ENCODE data around the gene CEACAM7. TPM values are rescaled to one million over a fixed set of nuclear protein-coding genes. Genes with fewer than 3 reads are reported as not detected.

The CEACAM7 gene
- total and polyA plus RNA-seq, 10 of the 15 experiments (the other 5 are each of a cell fraction or from before 2014, with no cell fraction given): not detected

GRCh38 chr19:41700381-41701195 lies 12.5 kb upstream of the CEACAM7 start:
- Histone ChIP-seq H3K4me1 (ENCODE audit: control insufficient read depth, insufficient read depth, low read length) (no peaks in the 10 kb centered on the region), H3K27me3 (replicated peaks in 1 of 2; ENCODE audit: control insufficient read depth in 2 of 2, insufficient read depth in 2 of 2, low read length in 1 of 2) (peaks cover 2% of the 10 kb centered on the region in 2 experiments; a peak in 3 of 4 replicates), H3K36me3 (ENCODE audit: control insufficient read depth in 2 of 2, insufficient read depth in 2 of 2, low read length in 1 of 2) (no peaks in the 10 kb centered on the region), H4K20me1 (ENCODE audit: control insufficient read depth, insufficient read depth) (no peaks in the 10 kb centered on the region), H3K27ac (ENCODE audit: control insufficient read depth, insufficient read depth) (no peak overlapping the region), H3K79me2 (ENCODE audit: control insufficient read depth, insufficient read depth, low read length) (no peaks in the 10 kb centered on the region), H3K4me2 (ENCODE audit: control insufficient read depth, insufficient read depth) (no peak overlapping the region), H3K4me3 (no peak overlapping the region), H2AFZ (ENCODE audit: control insufficient read depth, low read depth, low read length) (no peak overlapping the region), H3K9ac (ENCODE audit: control insufficient read depth, insufficient read depth, low read length) (no peak overlapping the region), H3K9me3 (replicated peaks; ENCODE audit: control insufficient read depth, insufficient read depth, low read length) (no peaks in the 10 kb centered on the region)
- CTCF ChIA-PET: interaction anchor here (0.8 to 4.7 kb wide), 5 partner anchors 8 to 59 kb away, joined by 3 to 37 read pairs (median 3); no protein-coding TSS in a partner anchor
- BruUV-seq (replicated peaks): no TSS peak
- ATAC-seq (no peak), FAIRE-seq (no peak), DNase-seq (ENCODE audit: low read depth, low spot score) (no peak)
- intact Hi-C loops (cut with micrococcal nuclease; ENCODE audit: unreplicated experiment) (loop anchor here (2.0 kb wide), 1 partner anchor 58 kb away; no protein-coding TSS in a partner anchor), in situ Hi-C loops (cut with MboI) (no loop called here)
- POLR2A ChIA-PET: no interaction called here
- TF ChIP-seq PKNOX1 (IDR thresholded peaks at IDR 0.05) (no peak), CTCF (IDR thresholded peaks at IDR 0.05 in 2 of 3, conservative IDR thresholded peaks at IDR 0.05 in 1 of 3; ENCODE audit: control insufficient read depth in 2 of 3, extremely low read depth in 1 of 3, insufficient read depth in 1 of 3, low read depth in 3 of 3, low read length in 3 of 3) (no peak)
- 33% methylated on average over 13 of the region's 13 CpGs for WGBS (ENCODE audit: insufficient coverage, insufficient replicate concordance, low lambda C conversion rate, missing lambda C conversion rate)
- RAD21 ChIA-PET (ENCODE audit: unreplicated experiment): interaction anchor here (1.4 kb wide), 1 partner anchor 59 kb away, joined by 3 read pairs; no protein-coding TSS in a partner anchor
- SMC1A ChIA-PET (ENCODE audit: uncharacterized antibody, unreplicated experiment): no interaction called here
